VCaP (cell line): ENCODE measurements around the gene RAPGEF5.
"Not testable (repeated sequence)": the region's sequence is repeated elsewhere in the genome, so short reads cannot be mapped to it uniquely, and the experiment has no call there.

Source experiments
- H3K27ac ChIP-seq: fragments of 450-650 bp; 2 replicates; pipeline ENCODE4 v1.5.1; 2017
- CTCF ChIP-seq: fragments of 450-650 bp; conservative IDR thresholded peaks from 2 replicates; pipeline ENCODE4 v1.5.1; 2017; ENCODE audit warnings: mild to moderate bottlenecking, moderate library complexity

The RAPGEF5 gene

DNA sequence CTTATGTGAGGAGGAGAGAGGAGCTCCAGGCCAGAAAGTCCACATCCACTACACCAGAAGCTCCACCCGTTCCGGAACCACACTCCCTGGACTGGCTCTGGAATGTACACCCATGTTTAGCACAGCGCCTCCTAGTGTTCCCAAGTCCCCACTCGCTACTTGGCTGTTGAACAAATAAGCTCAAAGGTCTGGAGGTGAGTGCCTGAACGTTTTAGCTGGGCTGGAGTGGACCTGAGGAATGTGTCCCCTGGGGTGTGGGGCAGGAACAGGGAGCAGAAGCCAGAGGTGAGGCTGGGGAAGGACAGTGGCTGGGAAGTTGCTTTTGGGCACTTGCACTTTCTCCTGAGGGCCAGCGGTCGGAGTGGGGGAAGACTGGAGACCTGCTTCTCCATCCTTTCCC is 247.2 kb downstream of the RAPGEF5 start:
- H3K27ac ChIP-seq, result no peak overlapping the region
- no peak for TF ChIP-seq CTCF

DNA sequence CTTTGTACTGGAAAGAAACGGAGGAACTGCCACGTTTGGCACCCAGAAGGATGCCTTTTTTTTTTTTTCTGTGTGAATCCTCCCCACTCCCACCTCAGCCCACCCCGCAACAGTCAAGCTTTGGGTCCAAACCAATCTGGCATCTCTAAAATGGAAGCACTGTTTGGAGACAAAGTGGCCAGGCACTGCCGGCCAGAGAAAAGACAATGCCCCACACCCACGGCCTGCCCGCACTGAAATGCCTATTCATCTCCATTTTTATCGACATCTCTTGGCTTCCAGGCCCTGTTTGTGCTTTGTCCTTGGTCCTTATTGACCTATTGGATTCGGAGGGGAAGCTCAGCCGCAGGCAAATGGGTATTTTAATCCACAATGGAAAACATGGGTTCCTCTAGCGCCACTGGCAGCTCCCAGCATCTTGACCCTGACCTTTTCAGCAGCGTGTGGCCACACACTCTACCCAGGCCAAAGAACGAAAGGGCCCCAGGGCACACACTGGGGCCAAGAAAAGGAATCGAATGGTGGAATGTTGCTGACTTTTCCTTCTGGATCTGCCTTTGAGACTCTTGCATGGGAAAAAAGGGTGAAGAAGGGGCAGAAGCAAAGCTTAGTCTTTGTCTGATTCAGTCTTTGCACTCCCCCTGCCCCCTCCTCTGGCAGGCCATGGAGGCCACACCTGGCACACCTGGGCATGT is 248.7 kb downstream of the RAPGEF5 start:
- no peak overlapping the region for H3K27ac ChIP-seq
- TF ChIP-seq CTCF, result no peak

DNA sequence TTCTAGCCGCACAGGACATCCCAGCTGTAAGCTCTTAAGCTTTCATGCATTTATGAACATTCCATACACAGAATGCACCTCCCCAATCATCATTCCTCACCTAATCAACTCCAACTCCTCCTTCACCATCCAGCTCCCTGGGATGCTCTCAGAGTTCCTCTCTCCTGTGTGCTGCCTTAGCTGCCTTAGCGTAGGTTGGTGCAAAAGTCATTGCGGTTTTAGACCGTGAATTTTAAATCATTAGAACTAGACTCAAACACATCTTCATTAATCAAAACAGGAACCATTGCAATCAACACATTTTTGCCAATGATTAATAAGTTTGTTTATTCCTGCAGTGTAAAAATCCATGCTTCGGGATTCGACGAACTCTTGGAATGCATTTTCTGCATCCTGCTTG is 251.4 kb downstream of the RAPGEF5 start:
- no peak for TF ChIP-seq CTCF
- H3K27ac ChIP-seq, result no peak overlapping the region

- H3K27ac ChIP-seq, result no peak overlapping the region
- 0 out of 2 replicates have a peak, but pooled peaks have one; percentile 19 for TF ChIP-seq CTCF
These were observed 262.3 kb downstream of the RAPGEF5 start for GRCh38 chr7:22094413-22095342.

DNA sequence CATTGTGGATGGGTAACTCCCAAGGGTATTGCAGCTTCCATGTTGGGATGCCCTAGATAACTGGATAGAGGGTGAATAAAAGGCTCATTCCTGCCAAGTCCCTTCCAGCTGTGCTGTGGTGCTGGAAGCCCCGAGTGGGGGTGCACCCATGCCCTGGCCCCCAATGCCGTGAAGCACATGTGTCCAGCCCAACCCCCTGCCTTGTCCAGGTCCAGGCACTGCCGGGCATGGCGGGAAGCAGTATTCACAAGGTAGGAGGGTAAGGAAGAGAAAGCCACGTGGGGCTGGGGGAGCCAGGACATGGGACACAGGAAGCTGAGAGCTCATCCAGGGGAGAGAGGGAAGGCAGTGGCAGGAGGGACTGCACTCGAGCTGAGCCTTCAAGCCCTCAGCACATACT is 263.0 kb downstream of the RAPGEF5 start:
- TF ChIP-seq CTCF, result no peak

DNA sequence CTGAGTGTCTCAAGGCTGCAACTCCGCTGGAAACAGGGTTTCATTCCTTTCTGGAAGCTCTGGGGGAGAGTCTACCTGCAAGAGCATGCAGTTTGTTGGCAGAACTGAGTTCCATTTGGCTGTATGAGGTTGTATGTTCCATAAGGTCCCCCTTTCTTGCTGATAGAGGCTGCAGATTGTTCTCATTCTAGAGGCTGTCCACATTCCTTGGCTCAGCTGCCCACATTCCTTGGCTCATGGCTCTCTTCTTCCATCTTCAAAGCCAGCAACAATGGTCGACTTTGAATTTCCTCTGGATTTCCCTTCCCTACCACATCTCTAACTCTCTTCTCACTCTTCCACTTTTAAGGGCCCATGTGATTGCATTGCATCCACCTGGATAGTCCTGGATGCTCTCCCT is 264.0 kb downstream of the RAPGEF5 start:
- no peak for TF ChIP-seq CTCF
- no peak overlapping the region for H3K27ac ChIP-seq

More for the DNA sequence above, 263.0 kb downstream of the RAPGEF5 start:
- H3K27ac ChIP-seq, result no peak overlapping the region

- not testable (repeated sequence) for H3K27ac ChIP-seq
These were observed 265.9 kb downstream of the RAPGEF5 start for GRCh38 chr7:22090958-22091525.
